K562 (cell line): ENCODE results near the gene ADGRB3. TPM values are rescaled to one million over a fixed set of nuclear protein-coding genes. Genes with fewer than 3 reads are reported as not detected.

Experiments
- ATAC-seq: fragments of 200-7000 bp; cut with Tn5 transposase; 3 replicates; pipeline ENCODE4 v1.9.1; 2020; ENCODE audit warnings: moderate library complexity
- BruUV-seq: library from RNA; stranded (reverse); fragments of 400-500 nt; replicated peaks from 2 replicates; lab custom pipeline; 2021; lab: Mats Ljungman, UMichigan
- CTCF ChIA-PET: fragments of 300-600 bp; formaldehyde crosslinking; extraction: SDS; loops from one replicate; lab custom pipeline; 2021; ENCODE audit warnings: low intra/inter-chr PET ratio; lab: Yijun Ruan, JAX
- POLR2A ChIA-PET: fragments of 300-600, 350-650 bp; sonication (Branson Sonifier 250); formaldehyde crosslinking; extraction: SDS; loops from one replicate; lab custom pipeline; 2021; ENCODE audit warnings: antibody characterized with exemption, inconsistent platforms; lab: Yijun Ruan, JAX
- DNase-seq, 4 experiments: peaks; one replicate each; pipeline versions ENCODE4 v3.0.0 to v3.0.0-alpha.2; 2011 to 2018; ENCODE audit warnings: low spot score in 3 of 4, mixed read lengths in 3 of 4; ENCODE audit errors: extremely low read depth in 1 of 4
- FAIRE-seq: peaks from 2 replicates; lab custom pipeline; 2011; peaks lifted over from hg19 to GRCh38; lab: Jason Lieb, UNC
- H2AFZ ChIP-seq: 2 replicates; pipeline ENCODE4 v1.6.0; 2011; ENCODE audit warnings: low read depth, low read length, control low read depth, inconsistent platforms
- H3K27ac ChIP-seq: fragments of 200-600 bp; 3 replicates; pipeline ENCODE4 v1.8.0; 2011; ENCODE audit warnings: low read depth, mild to moderate bottlenecking, control low read depth, inconsistent platforms, low read length, moderate library complexity, mixed read lengths; ENCODE audit errors: extremely low read depth
- H3K27me3 ChIP-seq, 2 experiments: fragments of 300-600 bp in 1 of 2; 2 replicates in 1 of 2; 3 replicates in 1 of 2; pipeline versions ENCODE4 v1.6.0 to v1.8.0; 2011; ENCODE audit warnings: inconsistent platforms in 2 of 2, low read length in 2 of 2, mild to moderate bottlenecking in 1 of 2, mixed read lengths in 1 of 2, moderate library complexity in 1 of 2; ENCODE audit not compliant: control insufficient read depth in 2 of 2, insufficient read depth in 2 of 2
- H3K36me3 ChIP-seq: fragments of 300-600 bp; 3 replicates; pipeline ENCODE4 v1.8.0; 2011; ENCODE audit warnings: mild to moderate bottlenecking, low read length, inconsistent platforms; ENCODE audit not compliant: control insufficient read depth, insufficient read depth
- H3K4me1 ChIP-seq, 2 experiments: fragments of 200-600 bp in 1 of 2; replicated peaks in 1 of 2; 2 replicates in 1 of 2; 3 replicates in 1 of 2; pipeline versions ENCODE4 v1.5.1 to v1.8.0; 2011; ENCODE audit warnings: inconsistent platforms in 2 of 2, low read length in 2 of 2, mild to moderate bottlenecking in 1 of 2, mixed read lengths in 1 of 2, moderate library complexity in 1 of 2; ENCODE audit not compliant: control insufficient read depth in 2 of 2, insufficient read depth in 2 of 2
- H3K4me2 ChIP-seq: 2 replicates; pipeline ENCODE4 v1.6.1; 2011; ENCODE audit warnings: low read length, control low read depth, inconsistent platforms, mixed read lengths; ENCODE audit not compliant: insufficient read depth
- H3K4me3 ChIP-seq: fragments of 200-600 bp; sonication (generic), shearing (Covaris generic); 2 replicates; pipeline ENCODE4 v1.5.1; 2016; ENCODE audit warnings: control low read depth, inconsistent platforms
- H3K79me2 ChIP-seq: fragments of 200-600 bp; 3 replicates; pipeline ENCODE4 v1.8.0; 2011; ENCODE audit warnings: low read length, inconsistent platforms; ENCODE audit not compliant: control insufficient read depth, insufficient read depth
- H3K9ac ChIP-seq, 2 experiments: 2 replicates each; pipeline versions ENCODE4 v1.6.0 to v1.6.1; 2011; ENCODE audit warnings: low read depth in 2 of 2, low read length in 2 of 2, control low read depth in 1 of 2, inconsistent platforms in 1 of 2, mild to moderate bottlenecking in 1 of 2, mixed read lengths in 1 of 2; ENCODE audit not compliant: insufficient read depth in 1 of 2
- H3K9me1 ChIP-seq: one replicate; pipeline ENCODE4 v1.6.0; 2011; ENCODE audit warnings: inconsistent platforms, mild to moderate bottlenecking, low read length, moderate library complexity; ENCODE audit not compliant: control insufficient read depth, insufficient read depth
- H3K9me3 ChIP-seq: replicated peaks from 2 replicates; pipeline ENCODE4 v1.5.1; 2011; ENCODE audit warnings: low read depth, low read length, inconsistent platforms; ENCODE audit not compliant: control insufficient read depth, insufficient read depth
- H4K20me1 ChIP-seq: replicated peaks from 2 replicates; pipeline ENCODE4 v1.6.1; 2011; ENCODE audit warnings: low read length, inconsistent platforms, mixed read lengths; ENCODE audit not compliant: control insufficient read depth, insufficient read depth
- BDP1 ChIP-seq: IDR thresholded peaks from 3 replicates; pipeline ENCODE4 v1.6.1; 2011; ENCODE audit not compliant: insufficient read length, insufficient read depth
- ZNF592 ChIP-seq: fragments of 450-650 bp; IDR thresholded peaks from 2 replicates; pipeline ENCODE4 v1.6.1; 2017; ENCODE audit warnings: antibody characterized with exemption, mild to moderate bottlenecking
- in situ Hi-C: fragments of 300-500 bp; cut with MboI; formaldehyde crosslinking; loops from 4 replicates; pipeline ENCODE4 v1.15.0; 2018; ENCODE audit warnings: inconsistent platforms, mixed read lengths
- intact Hi-C: fragments of 100-400 bp; cut with micrococcal nuclease; formaldehyde crosslinking; loops from 2 replicates; pipeline ENCODE4 v1.14.2; 2022
- polyA plus RNA-seq, 8 experiments: library from polyadenylated mRNA; depleted of rRNA in 4 of 8; stranded (reverse) in 5 of 8; unstranded in 3 of 8; fragments of >200 nt; fragmentation: Nextera tagmentation in 2 of 8; fragmentation: Illumina TruSeq in 1 of 8; extraction: Ambion mirVana in 2 of 8; extraction: Trizol in 1 of 8; gene quantifications; 2 replicates each; pipeline versions ENCODE4 v1.2.1 to v1.2.3, GENCODE V29; 2011 to 2014; ENCODE audit warnings: inconsistent platforms in 1 of 8, missing spikeins in 1 of 8
- total RNA-seq, 7 experiments: library from RNA; depleted of rRNA in 6 of 7; stranded (reverse); fragments of >200 nt in 6 of 7; fragmentation: Illumina TruSeq in 2 of 7; extraction: Trizol in 2 of 7; gene quantifications; 2 replicates each; pipeline versions ENCODE4 v1.2.1 to v1.2.3, GENCODE V29; 2011 to 2021; ENCODE audit warnings: low replicate concordance in 1 of 7

Gene ADGRB3
- total and polyA plus RNA-seq, 9 of the 15 experiments (the other 6 are each of a cell fraction or from before 2014, with no cell fraction given) = 0.90 to 7.8 (median 2.4) TPM

GRCh38 chr6:68737061-68737460, 102.0 kb downstream of the ADGRB3 start:
- Histone ChIP-seq H3K27me3 (no peaks in the 10 kb centered on the region), H3K79me2 (peaks cover 13% of the 10 kb centered on the region; the same call in 2 of the 3 replicates), H3K4me3 (no peak overlapping the region), H3K4me2 (no peak overlapping the region), H3K27ac (peak overlapping the region; percentile 72; the same call in 2 of the 3 replicates), H3K9me3 (no peaks in the 10 kb centered on the region), H3K36me3 (no peaks in the 10 kb centered on the region; the same call in 2 of the 3 replicates), H2AFZ (peak overlapping the region; percentile 74; the same call in 1 of the 2 replicates), H3K9ac (no peak overlapping the region), H3K4me1 (peaks cover 6 to 42% of the 10 kb centered on the region in 2 experiments; a peak in 4 of 5 replicates), H3K9me1 (no peaks in the 10 kb centered on the region), H4K20me1 (no peaks in the 10 kb centered on the region)
- POLR2A ChIA-PET = no interaction called here
- ATAC-seq (no peak), DNase-seq (no peak), FAIRE-seq (no peak)
- CTCF ChIA-PET = no interaction called here
- TF ChIP-seq BDP1 (no peak), ZNF592 (0 out of 2 replicates have a peak, but pooled peaks have one; percentile 0)
- intact Hi-C loops (no loop called here), in situ Hi-C loops (no loop called here)
- no TSS peak for BruUV-seq
